Measurements from ENCODE around the gene UBQLN4.

GRCh38 chr1:156081180-156081916 lies 27.8 kb upstream of the UBQLN4 start:
- no peak for TF ChIP-seq ARNT (IDR thresholded peaks at IDR 0.05)
- TF ChIP-seq SUZ12 (IDR thresholded peaks at IDR 0.05) = no peak
- no peak for TF ChIP-seq FOXM1 (IDR thresholded peaks at IDR 0.05; ENCODE audit: borderline replicate concordance)
- TF ChIP-seq BHLHE40 (IDR thresholded peaks at IDR 0.05; ENCODE audit: borderline replicate concordance) = no peak
